Skeletal muscle tissue (tissue), 4 donors: ENCODE measurements around the gene PARP4. TPM values are rescaled to one million over a fixed set of nuclear protein-coding genes. Genes with fewer than 3 reads are reported as not detected.

Source experiments
- H3K27ac ChIP-seq: one replicate; pipeline ENCODE4 v1.7.0; 2013; ENCODE audit warnings: mild to moderate bottlenecking, low read depth, low read length, inconsistent platforms
- H3K27me3 ChIP-seq, 3 donors: one replicate each; pipeline ENCODE4 v1.7.0; 2013; ENCODE audit warnings: low read length in 3 of 3; ENCODE audit not compliant: control insufficient read depth in 3 of 3, insufficient read depth in 3 of 3
- H3K36me3 ChIP-seq, 3 donors: one replicate each; pipeline ENCODE4 v1.7.0; 2013; ENCODE audit warnings: low read length in 3 of 3; ENCODE audit not compliant: control insufficient read depth in 3 of 3, insufficient read depth in 3 of 3
- H3K4me1 ChIP-seq, 3 donors: one replicate each; pipeline ENCODE4 v1.7.0; 2013; ENCODE audit warnings: low read length in 3 of 3, mild to moderate bottlenecking in 3 of 3; ENCODE audit not compliant: control insufficient read depth in 3 of 3, insufficient read depth in 3 of 3
- H3K4me3 ChIP-seq, 3 donors: one replicate each; pipeline ENCODE4 v1.7.0; 2013; ENCODE audit warnings: low read length in 3 of 3
- H3K9ac ChIP-seq, 3 donors: one replicate each; pipeline ENCODE4 v1.7.0; 2013; ENCODE audit warnings: low read length in 3 of 3, mild to moderate bottlenecking in 3 of 3, moderate library complexity in 2 of 3, low read depth in 1 of 3
- H3K9me3 ChIP-seq, 3 donors: one replicate each; pipeline ENCODE4 v1.7.0; 2013; ENCODE audit warnings: low read length in 3 of 3; ENCODE audit not compliant: control insufficient read depth in 3 of 3
- total RNA-seq: library from RNA; depleted of rRNA; stranded (reverse); fragments of >200 nt; gene quantifications from one replicate; pipeline ENCODE4 v1.2.3, GENCODE V29; 2014
- donor health status: Osteomylitis.

The PARP4 gene
- total RNA-seq, 1 donor from 2014 or later: 24.5 TPM

DNA sequence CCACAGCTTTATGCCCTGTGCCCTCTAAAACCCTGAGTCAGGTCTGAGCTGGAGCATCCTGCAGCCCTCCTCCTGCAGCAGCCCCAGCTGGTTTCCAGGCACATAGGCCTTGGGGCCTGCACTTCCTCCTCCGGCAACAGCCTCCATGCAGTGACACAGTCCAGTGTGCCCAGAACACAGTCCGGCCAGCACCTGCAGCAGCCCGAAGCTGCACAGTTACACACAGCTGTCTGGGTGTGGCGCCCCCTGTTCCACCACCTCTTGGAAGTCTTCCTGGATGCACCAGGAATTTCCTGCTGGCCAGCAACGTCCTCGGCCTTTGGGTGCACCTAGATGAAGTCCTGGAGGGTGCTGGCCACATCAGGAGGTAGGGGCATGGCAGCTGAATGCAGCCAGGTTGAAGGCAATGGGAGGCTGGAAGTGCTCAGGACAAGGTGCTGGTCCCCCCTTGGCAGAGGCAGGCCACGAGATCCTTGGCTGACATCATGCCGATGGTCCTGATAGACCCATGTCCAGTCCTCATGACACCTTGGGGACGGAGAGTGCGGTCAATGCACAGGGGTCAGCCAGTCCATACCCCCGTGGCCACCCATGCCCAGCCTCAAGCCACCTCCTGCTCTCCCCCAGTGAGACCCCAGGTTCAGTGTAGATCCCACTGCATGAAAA, 27.1 kb upstream of the PARP4 start:
- Histone ChIP-seq H3K9me3 (no peaks in the 10 kb centered on the region), H3K4me3 (no peak overlapping the region), H3K9ac (no peak overlapping the region), H3K27me3 (peaks cover 14 to 22% (median 15%) of the 10 kb centered on the region in 3 donors), H3K36me3 (no peaks in the 10 kb centered on the region), H3K4me1 (peaks cover 0 to 3% (median 0%) of the 10 kb centered on the region in 3 donors), H3K27ac (no peak overlapping the region)

DNA sequence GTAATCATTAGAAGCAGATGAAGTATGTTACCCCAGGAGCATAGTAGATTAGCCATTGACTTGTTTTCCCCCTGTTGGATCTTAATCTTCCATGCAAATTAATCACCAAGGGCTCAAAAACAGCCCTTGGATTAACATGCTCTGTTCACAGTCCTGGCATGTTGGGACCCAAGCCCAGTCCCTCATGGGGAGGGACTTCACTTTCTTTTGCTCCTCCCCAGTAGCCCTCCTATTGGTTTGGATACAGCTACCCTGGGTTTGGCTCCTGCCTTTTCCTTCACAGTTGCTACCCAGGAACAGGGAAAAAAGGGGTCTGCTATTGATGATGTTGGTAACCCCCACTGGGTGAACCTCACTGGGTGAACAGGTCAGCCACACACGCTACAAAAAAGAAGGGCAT, 16.9 kb upstream of the PARP4 start:
- H3K9ac ChIP-seq: no peak overlapping the region
- H3K27ac ChIP-seq: no peak overlapping the region
- H3K27me3 ChIP-seq: peaks cover 0 to 6% (median 4%) of the 10 kb centered on the region in 3 donors
- H3K36me3 ChIP-seq: no peaks in the 10 kb centered on the region
- no peaks in the 10 kb centered on the region for H3K9me3 ChIP-seq
- H3K4me3 ChIP-seq: no peak overlapping the region
- H3K4me1 ChIP-seq: no peaks in the 10 kb centered on the region

GRCh38 chr13:24528816-24529398, 16.3 kb upstream of the PARP4 start:
- Histone ChIP-seq H3K27ac (no peak overlapping the region), H3K9me3 (no peaks in the 10 kb centered on the region), H3K4me3 (no peak overlapping the region), H3K36me3 (no peaks in the 10 kb centered on the region), H3K4me1 (no peaks in the 10 kb centered on the region), H3K9ac (no peak overlapping the region), H3K27me3 (peaks cover 0 to 6% (median 4%) of the 10 kb centered on the region in 3 donors)

DNA sequence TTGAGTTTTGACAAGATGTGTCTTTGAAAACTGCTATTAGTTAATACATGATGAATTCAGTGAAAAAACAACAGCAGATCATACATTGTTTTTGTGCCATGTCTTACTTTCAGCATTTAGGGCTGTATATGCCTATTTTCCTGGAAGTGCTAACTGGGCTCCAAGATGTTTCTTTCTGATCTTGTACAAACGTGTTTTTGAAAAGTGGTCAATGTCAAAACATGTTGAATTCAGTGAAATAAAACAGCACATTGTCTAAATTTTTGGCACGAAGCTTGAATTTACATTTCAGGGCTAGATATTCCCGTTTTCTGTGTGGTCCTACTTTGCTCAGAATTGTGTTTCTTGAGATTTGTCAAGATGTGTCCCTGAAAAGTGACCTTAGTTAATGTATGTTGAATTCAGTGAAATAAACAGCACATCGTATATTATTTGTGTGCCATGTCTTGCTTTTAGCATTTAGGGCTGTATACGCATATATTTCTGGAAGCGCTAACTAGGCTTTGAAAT, 14.7 kb upstream of the PARP4 start:
- H3K4me1 ChIP-seq: no peaks in the 10 kb centered on the region
- no peak overlapping the region for H3K27ac ChIP-seq
- no peaks in the 10 kb centered on the region for H3K36me3 ChIP-seq
- H3K4me3 ChIP-seq: no peak overlapping the region
- H3K27me3 ChIP-seq: peaks cover 0 to 6% (median 4%) of the 10 kb centered on the region in 3 donors
- no peaks in the 10 kb centered on the region for H3K9me3 ChIP-seq
- no peak overlapping the region for H3K9ac ChIP-seq

DNA sequence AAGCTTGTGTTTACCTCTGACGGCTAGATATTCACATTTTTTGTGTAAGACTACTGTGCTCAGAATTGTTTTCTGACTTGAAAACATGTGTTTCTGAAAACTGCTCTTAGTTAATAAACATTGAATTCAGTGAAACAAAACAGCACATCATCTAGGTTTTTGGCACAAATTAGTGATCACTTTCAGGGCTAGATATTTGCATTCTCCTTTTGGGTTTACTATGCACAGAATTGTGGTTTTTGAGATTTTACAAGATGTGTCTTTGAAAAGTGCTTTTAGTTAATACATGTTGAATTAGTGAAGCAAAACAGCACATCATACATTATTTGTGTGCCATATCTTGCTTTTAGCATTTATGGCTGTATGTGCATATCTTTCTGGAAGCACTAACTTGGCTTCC, 8.2 kb upstream of the PARP4 start:
- Histone ChIP-seq H3K36me3 (no peaks in the 10 kb centered on the region), H3K4me3 (no peak overlapping the region), H3K27me3 (no peaks in the 10 kb centered on the region), H3K27ac (no peak overlapping the region), H3K9me3 (no peaks in the 10 kb centered on the region), H3K9ac (no peak overlapping the region), H3K4me1 (no peaks in the 10 kb centered on the region)

GRCh38 chr13:24516919-24517318, 4.3 kb upstream of the PARP4 start:
- Histone ChIP-seq H3K27me3 (no peaks in the 10 kb centered on the region), H3K4me3 (no peak overlapping the region), H3K4me1 (no peaks in the 10 kb centered on the region), H3K9ac (no peak overlapping the region), H3K9me3 (no peaks in the 10 kb centered on the region), H3K27ac (no peak overlapping the region), H3K36me3 (no peaks in the 10 kb centered on the region)

DNA sequence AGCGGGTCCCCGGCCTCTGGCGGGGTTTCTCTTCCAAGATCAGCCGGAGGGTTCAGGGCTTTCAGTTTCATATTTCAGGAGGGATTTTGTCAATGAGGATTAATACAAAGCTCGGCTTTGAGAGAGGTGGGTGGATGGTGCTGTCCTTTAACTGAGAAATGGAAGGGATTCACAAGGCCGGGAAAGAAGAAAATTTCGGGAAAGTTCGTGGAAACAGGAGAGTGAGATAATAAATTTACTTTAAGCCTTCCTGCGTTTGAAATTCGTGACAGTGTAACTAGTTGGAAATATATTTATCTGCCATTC, 283 bp upstream of the PARP4 start:
- Histone ChIP-seq H3K4me1 (peaks cover 7 to 8% (median 8%) of the 10 kb centered on the region in 3 donors), H3K27me3 (no peaks in the 10 kb centered on the region), H3K36me3 (no peaks in the 10 kb centered on the region), H3K27ac (peak overlapping the region; percentile 79), H3K9ac (peak overlapping the region; percentile 76 to 90 (median 86)), H3K4me3 (peak overlapping the region; percentile 93 to 95 (median 94)), H3K9me3 (no peaks in the 10 kb centered on the region)

- Histone ChIP-seq H3K9me3 (no peaks in the 10 kb centered on the region), H3K27me3 (no peaks in the 10 kb centered on the region), H3K9ac (peak overlapping the region; percentile 76 to 90 (median 86)), H3K4me1 (peaks cover 7 to 8% (median 8%) of the 10 kb centered on the region in 3 donors), H3K27ac (peak overlapping the region; percentile 79), H3K36me3 (no peaks in the 10 kb centered on the region), H3K4me3 (peak overlapping the region; percentile 93 to 95 (median 94))
Observed at GRCh38 chr13:24511816-24512196, 772 bp downstream of the PARP4 start.

- Histone ChIP-seq H3K9me3 (no peaks in the 10 kb centered on the region), H3K4me3 (peak overlapping the region; percentile 93 to 95 (median 94)), H3K36me3 (no peaks in the 10 kb centered on the region), H3K27ac (peak overlapping the region; percentile 79), H3K4me1 (peaks cover 7 to 8% (median 8%) of the 10 kb centered on the region in 3 donors), H3K27me3 (no peaks in the 10 kb centered on the region), H3K9ac (peak overlapping the region; percentile 76 to 90 (median 86))
Observed at GRCh38 chr13:24511019-24511815, 1.4 kb downstream of the PARP4 start.
